HepG2 (cell line): ENCODE data around the gene MRPL58. TPM values are rescaled to one million over a fixed set of nuclear protein-coding genes. Genes with fewer than 3 reads are reported as not detected.
"Not testable (repeated sequence)": the region's sequence is repeated elsewhere in the genome, so short reads cannot be mapped to it uniquely, and the experiment has no call there.

ENCODE experiments used
- ATAC-seq: fragments of 200-7000 bp; cut with Tn5 transposase; 3 replicates; pipeline ENCODE4 v1.9.1; 2020; ENCODE audit warnings: mild to moderate bottlenecking, moderate library complexity
- BruUV-seq: library from RNA; stranded (reverse); fragments of 400-500 nt; replicated peaks from 2 replicates; lab custom pipeline; 2021; lab: Mats Ljungman, UMichigan
- CTCF ChIA-PET: fragments of 300-600 bp; formaldehyde crosslinking; extraction: SDS; loops from one replicate; lab custom pipeline; 2021; ENCODE audit warnings: low total read pairs, inconsistent platforms, low intra/inter-chr PET ratio; lab: Yijun Ruan, JAX
- POLR2A ChIA-PET: fragments of 350-600 bp; sonication (Branson Sonifier 250); formaldehyde crosslinking; loops from one replicate; lab custom pipeline; 2020; ENCODE audit warnings: antibody characterized with exemption, inconsistent platforms; lab: Yijun Ruan, JAX
- DNase-seq: peaks from one replicate; pipeline ENCODE4 v3.0.0-alpha.2; 2015; ENCODE audit warnings: low spot score
- FAIRE-seq: peaks from 3 replicates; lab custom pipeline; 2011; peaks lifted over from hg19 to GRCh38; lab: Jason Lieb, UNC
- H2AFZ ChIP-seq: one replicate; pipeline ENCODE4 v1.6.1; 2011; ENCODE audit warnings: low read length, inconsistent platforms
- H3K27ac ChIP-seq: fragments of 300-600 bp; 3 replicates; pipeline ENCODE4 v1.8.0; 2011; ENCODE audit warnings: mixed run types, mild to moderate bottlenecking, mixed read lengths, low read length, inconsistent platforms; ENCODE audit not compliant: insufficient read depth; ENCODE audit errors: extremely low read length
- H3K27me3 ChIP-seq, 2 experiments: fragments of 200-600 bp in 1 of 2; 2 replicates in 1 of 2; 3 replicates in 1 of 2; pipeline versions ENCODE4 v1.6.0 to v1.8.0; 2011; ENCODE audit warnings: low read length in 2 of 2, mild to moderate bottlenecking in 2 of 2, moderate library complexity in 2 of 2, inconsistent platforms in 1 of 2; ENCODE audit not compliant: insufficient read depth in 2 of 2, control insufficient read depth in 1 of 2
- H3K36me3 ChIP-seq, 2 experiments: fragments of 200-600 bp in 1 of 2; replicated peaks in 1 of 2; 2 replicates in 1 of 2; 3 replicates in 1 of 2; pipeline versions ENCODE4 v1.5.1 to v1.8.0; 2011; ENCODE audit warnings: low read length in 2 of 2, inconsistent platforms in 1 of 2; ENCODE audit not compliant: insufficient read depth in 2 of 2, control insufficient read depth in 1 of 2
- H3K4me1 ChIP-seq: 2 replicates; pipeline ENCODE4 v1.5.1; 2012; ENCODE audit warnings: low read length, inconsistent platforms; ENCODE audit not compliant: insufficient read depth
- H3K4me2 ChIP-seq: 2 replicates; pipeline ENCODE4 v1.6.0; 2011; ENCODE audit warnings: low read depth, low read length, inconsistent platforms
- H3K4me3 ChIP-seq, 3 experiments: fragments of 200-600 bp in 1 of 3; sonication (generic), shearing (Covaris generic) in 1 of 3; replicated peaks in 1 of 3; 2 replicates each; pipeline ENCODE4 v1.5.1; 2011 to 2016; ENCODE audit warnings: low read length in 3 of 3, inconsistent platforms in 2 of 3, low read depth in 2 of 3, mild to moderate bottlenecking in 2 of 3, control low read depth in 1 of 3, mixed read lengths in 1 of 3; ENCODE audit not compliant: insufficient read depth in 1 of 3
- H3K79me2 ChIP-seq: one replicate; pipeline ENCODE4 v1.6.1; 2011; ENCODE audit warnings: low read length, inconsistent platforms; ENCODE audit not compliant: insufficient read depth
- H3K9ac ChIP-seq: 2 replicates; pipeline ENCODE4 v1.6.0; 2011; ENCODE audit warnings: mild to moderate bottlenecking, low read depth, low read length, inconsistent platforms; ENCODE audit not compliant: insufficient read depth
- H3K9me3 ChIP-seq: 2 replicates; pipeline ENCODE4 v1.5.1; 2012; ENCODE audit warnings: mild to moderate bottlenecking, low read length
- H4K20me1 ChIP-seq: 2 replicates; pipeline ENCODE4 v1.6.0; 2011; ENCODE audit warnings: inconsistent platforms, mild to moderate bottlenecking, low read length, moderate library complexity; ENCODE audit not compliant: insufficient read depth
- ARNT ChIP-seq: fragments of 450-650 bp; IDR thresholded peaks from 2 replicates; pipeline ENCODE4 v1.6.1; 2017
- HNF1B ChIP-seq: sonication (generic); formaldehyde crosslinking; IDR thresholded peaks from 2 replicates; pipeline ENCODE4 v1.5.1; 2020; ENCODE audit warnings: mild to moderate bottlenecking, moderate library complexity, missing genetic modification reagents
- HOXA5 ChIP-seq: sonication (generic); formaldehyde crosslinking; IDR thresholded peaks from 2 replicates; pipeline ENCODE4 v1.4.0; 2020; ENCODE audit warnings: missing genetic modification reagents
- KMT2A ChIP-seq: sonication (generic); formaldehyde crosslinking; IDR thresholded peaks from 2 replicates; pipeline ENCODE4 v1.4.0; 2020; ENCODE audit warnings: missing genetic modification reagents
- MAF1 ChIP-seq: sonication (generic); formaldehyde crosslinking; IDR thresholded peaks from 2 replicates; pipeline ENCODE4 v1.5.0; 2020; ENCODE audit warnings: missing genetic modification reagents, borderline replicate concordance
- MED1 ChIP-seq: sonication (generic); formaldehyde crosslinking; IDR thresholded peaks from 2 replicates; pipeline ENCODE4 v1.4.0; 2020; ENCODE audit warnings: missing genetic modification reagents
- PPARG ChIP-seq: conservative IDR thresholded peaks from 2 replicates; pipeline ENCODE4 v1.6.1; 2016; ENCODE audit warnings: missing biosample characterization, missing genetic modification reagents
- SP5 ChIP-seq: IDR thresholded peaks from 2 replicates; pipeline ENCODE4 v1.6.1; 2016; ENCODE audit warnings: low read depth, borderline replicate concordance
- ZNF350 ChIP-seq: sonication (generic); formaldehyde crosslinking; IDR thresholded peaks from 2 replicates; pipeline ENCODE4 v1.4.0; 2020; ENCODE audit warnings: mild to moderate bottlenecking, low read depth, missing genetic modification reagents, borderline replicate concordance
- ZNF605 ChIP-seq: sonication (generic); formaldehyde crosslinking; IDR thresholded peaks from 2 replicates; pipeline ENCODE4 v1.8.0; 2022; ENCODE audit warnings: mild to moderate bottlenecking, missing genetic modification reagents
- ZNF672 ChIP-seq: sonication (generic); formaldehyde crosslinking; IDR thresholded peaks from 2 replicates; pipeline ENCODE4 v1.8.1; 2022; ENCODE audit warnings: missing genetic modification reagents
- ZNF784 ChIP-seq: sonication (generic); formaldehyde crosslinking; IDR thresholded peaks from 2 replicates; pipeline ENCODE4 v1.5.1; 2020; ENCODE audit warnings: missing genetic modification reagents, mild to moderate bottlenecking, borderline replicate concordance
- WGBS: methylation state at CpG from one replicate; pipeline ENCODE4 v1.1.6; 2017; ENCODE audit warnings: low lambda C conversion rate; 5-methylcytosine and 5-hydroxymethylcytosine counted together
- in situ Hi-C: cut with HindIII; loops from 2 replicates; pipeline ENCODE4 v1.10.0; 2017; ENCODE audit warnings: low pct_unique_long_range_greater_than_20kb; ENCODE audit not compliant: extremely low pct_ligation_motif_present
- intact Hi-C: fragments of 100-400 bp; cut with micrococcal nuclease; formaldehyde crosslinking; loops from one replicate; pipeline ENCODE4 v1.10.0; 2022; ENCODE audit not compliant: unreplicated experiment
- polyA plus RNA-seq, 8 experiments: library from polyadenylated mRNA; depleted of rRNA in 3 of 8; stranded (reverse) in 7 of 8; unstranded in 1 of 8; fragments of >200 nt; fragmentation: Illumina TruSeq in 4 of 8; extraction: Trizol in 4 of 8; gene quantifications; 2 replicates each; pipeline versions ENCODE4 v1.2.1 to v1.2.3, GENCODE V29; 2011 to 2016; ENCODE audit warnings: low read depth in 4 of 8, missing spikeins in 1 of 8, mixed read lengths in 1 of 8; ENCODE audit not compliant: insufficient read depth in 1 of 8
- total RNA-seq, 5 experiments: library from RNA; depleted of rRNA; stranded (reverse); fragments of >200 nt; fragmentation: Illumina TruSeq; extraction: Trizol; gene quantifications; 2 replicates each; pipeline ENCODE4 v1.2.3, GENCODE V29; 2016; ENCODE audit warnings: low read depth in 1 of 5

MRPL58 gene
- total and polyA plus RNA-seq, 2 of the 13 experiments (the other 11 are each of a cell fraction or from before 2014, with no cell fraction given), result 44.9 to 68.9 TPM

GRCh38 chr17:74969501-74969900 lies 43.0 kb upstream of the MRPL58 start:
- ATAC-seq, result not testable (repeated sequence)

GRCh38 chr17:74970395-74970794 lies 42.1 kb upstream of the MRPL58 start:
- in situ Hi-C loops, result no loop called here
- Histone ChIP-seq H3K4me3 (peak overlapping the region in 1 of 3 experiments; percentile 83; a peak in 1 of 6 replicates), H3K27ac (no peak overlapping the region), H2AFZ (no peak overlapping the region), H3K36me3 (no peaks in the 10 kb centered on the region), H3K27me3 (peaks cover 5 to 40% of the 10 kb centered on the region in 2 experiments; a peak in 4 of 5 replicates), H3K4me2 (peak overlapping the region; percentile 87; the same call in 1 of the 2 replicates), H3K9ac (no peak overlapping the region), H3K79me2 (no peaks in the 10 kb centered on the region), H4K20me1 (no peaks in the 10 kb centered on the region), H3K4me1 (peaks cover 47% of the 10 kb centered on the region), H3K9me3 (no peaks in the 10 kb centered on the region)
- no TSS peak for BruUV-seq
- peak; percentile 23 for FAIRE-seq
- no peak for DNase-seq
- POLR2A ChIA-PET, result interaction anchor here (1.0 to 4.7 kb wide), 5 partner anchors 9 to 55 kb away, joined by 7 to 65 read pairs (median 19); partner anchors contain the start of genes CDR2L and MRPL58
- WGBS, result 48% methylated on average over 3 of the region's 3 CpGs
- intact Hi-C loops, result no loop called here
- CTCF ChIA-PET, result no interaction called here
- ATAC-seq, result no peak
- no peak for TF ChIP-seq ZNF672 (CRISPR knock-in tag)
- TF ChIP-seq ZNF605 (CRISPR knock-in tag), result no peak
- no peak for TF ChIP-seq KMT2A (CRISPR knock-in tag)
- no peak for TF ChIP-seq HOXA5
- no peak for TF ChIP-seq PPARG
- TF ChIP-seq SP5, result no peak
- no peak for TF ChIP-seq ZNF350 (CRISPR knock-in tag)
- TF ChIP-seq ZNF784 (CRISPR knock-in tag), result no peak
- TF ChIP-seq MED1 (CRISPR knock-in tag), result no peak
- TF ChIP-seq HNF1B (CRISPR knock-in tag), result no peak
- TF ChIP-seq ARNT, result no peak

More at GRCh38 chr17:74969501-74969900, 43.0 kb upstream of the MRPL58 start:
- POLR2A ChIA-PET, H4K20me1 ChIP-seq, H2AFZ ChIP-seq, FAIRE-seq, H3K4me2 ChIP-seq, BruUV-seq, CTCF ChIA-PET, H3K9ac ChIP-seq, H3K9me3 ChIP-seq, H3K79me2 ChIP-seq, DNase-seq, H3K27ac ChIP-seq, H3K4me3 ChIP-seq, intact Hi-C loops, H3K36me3 ChIP-seq: not testable (repeated sequence)
- peaks cover 42% of the 10 kb centered on the region for H3K4me1 ChIP-seq
- 0 out of 2 replicates have a peak, but pooled peaks have one; percentile 3 for TF ChIP-seq MAF1 (CRISPR knock-in tag)
- 67% methylated on average over 5 of the region's 5 CpGs for WGBS
- H3K27me3 ChIP-seq, result peaks cover 3 to 32% of the 10 kb centered on the region in 2 experiments; a peak in 4 of 5 replicates
- in situ Hi-C loops, result loop anchor here (10.0 kb wide), 1 partner anchor 445 kb away; no protein-coding TSS in a partner anchor
